ENCODE measurements around the gene XXYLT1.

The XXYLT1 gene

GRCh38 chr3:195072916-195073564, 197.9 kb downstream of the XXYLT1 start:
- DNase-seq, result no peak

- no peak for DNase-seq
These were observed 198.8 kb downstream of the XXYLT1 start for GRCh38 chr3:195071916-195072820.

GRCh38 chr3:195071011-195071728, 199.8 kb downstream of the XXYLT1 start:
- no peak for DNase-seq

GRCh38 chr3:195070336-195070735, 200.6 kb downstream of the XXYLT1 start:
- no peak for DNase-seq

- no peak for DNase-seq
These were observed 201.3 kb downstream of the XXYLT1 start for GRCh38 chr3:195069501-195070251.

GRCh38 chr3:195068084-195069080, 202.6 kb downstream of the XXYLT1 start:
- no peak for DNase-seq

GRCh38 chr3:195066441-195066841, 204.5 kb downstream of the XXYLT1 start:
- no peak for DNase-seq

- no peak for DNase-seq
These were observed 205.1 kb downstream of the XXYLT1 start for GRCh38 chr3:195065864-195066185.

GRCh38 chr3:195065142-195065863, 205.7 kb downstream of the XXYLT1 start:
- DNase-seq, result no peak

- no peak for DNase-seq
These were observed 206.5 kb downstream of the XXYLT1 start for GRCh38 chr3:195064300-195064931.

GRCh38 chr3:195063581-195064193, 207.3 kb downstream of the XXYLT1 start:
- DNase-seq, result no peak

GRCh38 chr3:195062866-195063540, 208.0 kb downstream of the XXYLT1 start:
- no peak for DNase-seq

- no peak for DNase-seq
These were observed 209.0 kb downstream of the XXYLT1 start for GRCh38 chr3:195061756-195062655.

GRCh38 chr3:195060531-195061291, 210.2 kb downstream of the XXYLT1 start:
- no peak for DNase-seq

- no peak for DNase-seq
These were observed 210.8 kb downstream of the XXYLT1 start for GRCh38 chr3:195060217-195060481.

GRCh38 chr3:195059471-195060216, 211.3 kb downstream of the XXYLT1 start:
- DNase-seq, result no peak

- no peak for DNase-seq
These were observed 212.0 kb downstream of the XXYLT1 start for GRCh38 chr3:195059006-195059350.
